Osteocyte (in vitro differentiated cells): Measurements from ENCODE around the gene DDX24. TPM values are rescaled to one million over a fixed set of nuclear protein-coding genes. Genes with fewer than 3 reads are reported as not detected.

Experiments
- DNase-seq: peaks from one replicate; pipeline ENCODE4 v3.0.0; 2021; ENCODE audit warnings: mixed read lengths; ENCODE audit not compliant: unreplicated experiment; ENCODE audit errors: extremely low spot score
- H3K27ac Mint-ChIP-seq: one replicate; pipeline ENCODE4 v1.8.0; 2021; ENCODE audit warnings: mild to moderate bottlenecking, mixed read lengths; ENCODE audit not compliant: unreplicated experiment
- H3K27me3 Mint-ChIP-seq: one replicate; pipeline ENCODE4 v1.8.0; 2021; ENCODE audit warnings: mixed read lengths; ENCODE audit not compliant: unreplicated experiment
- H3K36me3 Mint-ChIP-seq: one replicate; pipeline ENCODE4 v1.8.0; 2021; ENCODE audit warnings: mixed read lengths; ENCODE audit not compliant: unreplicated experiment
- H3K4me1 Mint-ChIP-seq: one replicate; pipeline ENCODE4 v1.8.0; 2021; ENCODE audit warnings: mixed read lengths; ENCODE audit not compliant: unreplicated experiment
- H3K4me3 Mint-ChIP-seq: one replicate; pipeline ENCODE4 v1.8.0; 2021; ENCODE audit warnings: mild to moderate bottlenecking, moderate library complexity, mixed read lengths; ENCODE audit not compliant: unreplicated experiment
- H3K9me3 Mint-ChIP-seq: one replicate; pipeline ENCODE4 v1.8.0; 2021; ENCODE audit warnings: mixed read lengths; ENCODE audit not compliant: unreplicated experiment
- total RNA-seq: library from RNA; stranded (reverse); gene quantifications from 2 replicates; pipeline ENCODE4 v1.2.1, GENCODE V29; 2021
- TF ChIP-seq, protein P1 (sequence below): fragments of 200-600 bp; sonication (generic); IDR thresholded peaks from 2 replicates; pipeline ENCODE4 v1.5.0; 2021; ENCODE audit warnings: antibody characterized with exemption, mild to moderate bottlenecking, moderate library complexity

The DDX24 gene
- total RNA-seq, 1 donor from 2014 or later = 167 TPM

GRCh38 chr14:94045563-94046345 is 35.2 kb downstream of the DDX24 start:
- Mint-ChIP-seq H3K27me3 (no peaks in the 10 kb centered on the region), H3K9me3 (no peaks in the 10 kb centered on the region), H3K36me3 (peaks cover 16% of the 10 kb centered on the region), H3K4me1 (no peaks in the 10 kb centered on the region), H3K27ac (no peak overlapping the region), H3K4me3 (no peak overlapping the region)
- TF ChIP-seq, protein P1, sequence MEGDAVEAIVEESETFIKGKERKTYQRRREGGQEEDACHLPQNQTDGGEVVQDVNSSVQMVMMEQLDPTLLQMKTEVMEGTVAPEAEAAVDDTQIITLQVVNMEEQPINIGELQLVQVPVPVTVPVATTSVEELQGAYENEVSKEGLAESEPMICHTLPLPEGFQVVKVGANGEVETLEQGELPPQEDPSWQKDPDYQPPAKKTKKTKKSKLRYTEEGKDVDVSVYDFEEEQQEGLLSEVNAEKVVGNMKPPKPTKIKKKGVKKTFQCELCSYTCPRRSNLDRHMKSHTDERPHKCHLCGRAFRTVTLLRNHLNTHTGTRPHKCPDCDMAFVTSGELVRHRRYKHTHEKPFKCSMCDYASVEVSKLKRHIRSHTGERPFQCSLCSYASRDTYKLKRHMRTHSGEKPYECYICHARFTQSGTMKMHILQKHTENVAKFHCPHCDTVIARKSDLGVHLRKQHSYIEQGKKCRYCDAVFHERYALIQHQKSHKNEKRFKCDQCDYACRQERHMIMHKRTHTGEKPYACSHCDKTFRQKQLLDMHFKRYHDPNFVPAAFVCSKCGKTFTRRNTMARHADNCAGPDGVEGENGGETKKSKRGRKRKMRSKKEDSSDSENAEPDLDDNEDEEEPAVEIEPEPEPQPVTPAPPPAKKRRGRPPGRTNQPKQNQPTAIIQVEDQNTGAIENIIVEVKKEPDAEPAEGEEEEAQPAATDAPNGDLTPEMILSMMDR = no peak
- DNase-seq = no peak

DNA sequence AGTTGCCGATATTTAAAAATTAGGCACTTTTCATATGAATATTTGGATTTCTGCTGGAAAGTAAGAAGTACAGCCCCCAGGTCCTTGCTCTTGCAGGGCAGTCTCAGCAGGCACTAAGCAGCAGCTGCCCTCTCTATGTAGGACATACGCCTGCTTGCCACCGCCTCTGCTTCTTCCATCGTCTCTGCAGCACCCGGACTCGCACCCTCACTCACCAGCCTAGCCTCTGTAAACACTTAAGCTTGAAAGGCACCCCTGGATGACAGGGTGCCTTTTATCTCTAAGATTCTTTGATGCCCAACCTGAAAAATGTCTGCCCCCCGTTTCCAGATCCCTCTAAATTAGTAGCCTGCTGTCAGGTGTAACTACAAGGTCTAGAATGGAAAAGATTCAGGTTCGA is 35.9 kb downstream of the DDX24 start:
- Mint-ChIP-seq H3K9me3 (no peaks in the 10 kb centered on the region), H3K27me3 (no peaks in the 10 kb centered on the region), H3K27ac (no peak overlapping the region), H3K4me1 (no peaks in the 10 kb centered on the region), H3K36me3 (peaks cover 15% of the 10 kb centered on the region), H3K4me3 (no peak overlapping the region)
- TF ChIP-seq, protein P1 = no peak
- DNase-seq = no peak

GRCh38 chr14:94044476-94045091 is 36.4 kb downstream of the DDX24 start:
- no peaks in the 10 kb centered on the region for H3K9me3 Mint-ChIP-seq
- H3K36me3 Mint-ChIP-seq = peaks cover 15% of the 10 kb centered on the region
- no peaks in the 10 kb centered on the region for H3K27me3 Mint-ChIP-seq
- DNase-seq = no peak
- no peaks in the 10 kb centered on the region for H3K4me1 Mint-ChIP-seq
- H3K4me3 Mint-ChIP-seq = no peak overlapping the region
- TF ChIP-seq, protein P1 = no peak
- no peak overlapping the region for H3K27ac Mint-ChIP-seq

GRCh38 chr14:94043756-94044475 is 37.1 kb downstream of the DDX24 start:
- TF ChIP-seq, protein P1 = no peak
- H3K27ac Mint-ChIP-seq = no peak overlapping the region
- H3K27me3 Mint-ChIP-seq = no peaks in the 10 kb centered on the region

More at GRCh38 chr14:94043756-94044475, 37.1 kb downstream of the DDX24 start:
- H3K36me3 Mint-ChIP-seq = peaks cover 15% of the 10 kb centered on the region
- H3K4me3 Mint-ChIP-seq = no peak overlapping the region
- H3K4me1 Mint-ChIP-seq = no peaks in the 10 kb centered on the region
- DNase-seq = no peak
- H3K9me3 Mint-ChIP-seq = no peaks in the 10 kb centered on the region
